Stomach (tissue), 9 donors: ENCODE results near the gene GIMD1. TPM values are rescaled to one million over a fixed set of nuclear protein-coding genes. Genes with fewer than 3 reads are reported as not detected.
"Not testable (repeated sequence)": the region's sequence is repeated elsewhere in the genome, so short reads cannot be mapped to it uniquely, and the experiment has no call there.

Experiments
- DNase-seq, 2 donors: peaks; one replicate each; pipeline versions ENCODE4 v3.0.0 to v3.0.0-alpha.2; 2013 to 2019
- H3K27ac ChIP-seq, 5 donors: fragments of 200-600 bp in 4 of 5; sonication (generic) in 4 of 5; one replicate each; pipeline ENCODE4 v1.5.1; 2013 to 2019; ENCODE audit warnings: mild to moderate bottlenecking in 1 of 5, moderate library complexity in 1 of 5
- H3K27me3 ChIP-seq, 3 donors: fragments of 200-600 bp; sonication (generic); one replicate each; pipeline ENCODE4 v1.5.1; 2017 to 2019; ENCODE audit warnings: mixed run types in 1 of 3
- H3K36me3 ChIP-seq, 4 donors: fragments of 200-600 bp; sonication (generic); 1 replicate in 3 of 4; 2 replicates in 1 of 4; pipeline ENCODE4 v1.5.1; 2016 to 2019
- H3K4me1 ChIP-seq, 4 donors: fragments of 200-600 bp; sonication (generic); one replicate each; pipeline ENCODE4 v1.5.1; 2016 to 2019
- H3K4me3 ChIP-seq, 4 donors: fragments of 200-600 bp; sonication (generic) in 3 of 4; one replicate each; pipeline ENCODE4 v1.5.1; 2016 to 2019; ENCODE audit warnings: mild to moderate bottlenecking in 1 of 4
- H3K9me3 ChIP-seq, 4 donors: fragments of 200-600 bp; sonication (generic); one replicate each; pipeline ENCODE4 v1.5.1; 2016 to 2019
- CTCF ChIP-seq, 7 experiments: fragments of 450-650 bp in 4 of 7; fragments of 200-600 bp in 3 of 7; sonication (generic) in 3 of 7; IDR thresholded peaks; one replicate each; pipeline ENCODE4 v1.5.1; 2016 to 2019; ENCODE audit warnings: antibody characterized with exemption in 7 of 7, control low read depth in 2 of 7, mild to moderate bottlenecking in 1 of 7
- EP300 ChIP-seq: sonication (generic); formaldehyde crosslinking; IDR thresholded peaks from one replicate; pipeline ENCODE4 v1.6.1; 2017; ENCODE audit warnings: antibody characterized with exemption
- POLR2A ChIP-seq, 4 donors: fragments of 450-650 bp; IDR thresholded peaks; one replicate each; pipeline ENCODE4 v1.6.1; 2016; ENCODE audit warnings: antibody characterized with exemption in 4 of 4, control low read depth in 2 of 4, mild to moderate bottlenecking in 1 of 4, moderate library complexity in 1 of 4
- POLR2AphosphoS5 ChIP-seq, 3 donors: sonication (generic); formaldehyde crosslinking; IDR thresholded peaks; one replicate each; pipeline ENCODE4 v1.6.1; 2016; ENCODE audit warnings: antibody characterized with exemption in 3 of 3
- WGBS, 5 donors: extraction: QIAGEN DNeasy Blood & Tissue Kit in 3 of 5; methylation state at CpG; one replicate each; pipeline versions ENCODE4 v1.1.5 to v1.1.7; 2013 to 2018; 5-methylcytosine and 5-hydroxymethylcytosine counted together
- intact Hi-C: fragments of 100-400 bp; cut with DNase I; formaldehyde crosslinking; loops from one replicate; pipeline ENCODE4 v1.15.1; 2023; ENCODE audit warnings: low total_unique reads
- polyA plus RNA-seq, 3 donors: library from polyadenylated mRNA; stranded (reverse); fragments of 200-250 nt; gene quantifications; one replicate each; pipeline ENCODE4 v1.2.3, GENCODE V29; 2013
- total RNA-seq, 5 donors: library from RNA; depleted of rRNA; stranded (reverse); fragments of >200 nt; gene quantifications; one replicate each; pipeline versions ENCODE4 v1.1.0 to v1.2.3, GENCODE V29; 2014 to 2016
- donor health status: healthy with polysubstance abuse.
- donor health status: Bipolar disorder and iron deficiency.
- donor health status: healthy.

The GIMD1 gene
- total and polyA plus RNA-seq, 8 donors, result not detected

DNA sequence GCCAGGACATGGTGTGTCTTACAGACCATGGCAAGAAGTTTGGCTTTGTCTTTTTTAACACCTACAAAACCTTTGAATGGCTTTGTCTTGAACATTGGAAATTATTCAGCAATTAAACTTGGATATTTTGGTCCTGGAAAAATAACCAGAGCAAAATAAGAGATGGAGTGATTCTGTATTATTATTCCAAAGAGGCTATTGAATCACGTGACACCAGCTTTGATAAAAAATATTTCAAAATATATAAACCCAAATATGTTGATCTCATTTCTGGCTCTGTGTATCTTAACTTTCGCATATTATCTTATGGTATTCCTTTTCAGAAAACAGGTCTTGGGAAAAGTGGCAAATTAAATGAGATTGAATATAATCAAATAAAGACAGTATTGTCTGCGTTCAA lies 32.6 kb upstream of the GIMD1 start:
- no peaks in the 10 kb centered on the region for H3K4me1 ChIP-seq
- H3K36me3 ChIP-seq, result no peaks in the 10 kb centered on the region
- no peak for TF ChIP-seq EP300
- TF ChIP-seq CTCF (IDR thresholded peaks at IDR 0.05), result no peak
- no peak for TF ChIP-seq POLR2A (IDR thresholded peaks at IDR 0.05)
- TF ChIP-seq POLR2AphosphoS5 (IDR thresholded peaks at IDR 0.05), result no peak
- H3K27me3 ChIP-seq, result no peaks in the 10 kb centered on the region
- no peak overlapping the region for H3K4me3 ChIP-seq
- intact Hi-C loops, result no loop called here
- WGBS, 5 donors, result 89 to 94% (median 91%) methylated on average over 3 of the region's 3 CpGs
- peaks cover 0 to 25% (median 19%) of the 10 kb centered on the region in 4 donors for H3K9me3 ChIP-seq
- no peak overlapping the region for H3K27ac ChIP-seq
- DNase-seq, result no peak

DNA sequence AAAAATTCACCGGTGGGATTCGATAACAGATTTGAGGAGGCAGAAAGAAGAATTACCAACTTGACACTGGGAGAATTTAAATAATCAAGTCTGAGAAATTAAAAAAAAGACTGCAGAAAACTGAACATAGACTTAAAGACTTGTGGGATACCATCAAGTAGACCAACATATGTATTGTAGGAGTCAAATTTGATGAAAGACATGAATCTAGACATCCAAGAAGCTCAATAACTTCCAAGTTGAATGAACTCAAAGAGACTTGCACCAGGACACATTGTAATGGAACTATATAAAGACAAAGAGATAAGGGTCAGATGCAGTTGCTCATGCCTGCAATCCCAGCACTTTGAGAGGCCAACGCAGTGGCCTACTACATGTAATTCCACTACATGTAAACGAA lies 30.3 kb upstream of the GIMD1 start:
- H3K36me3 ChIP-seq, H3K4me3 ChIP-seq, intact Hi-C loops, DNase-seq, H3K4me1 ChIP-seq, H3K27ac ChIP-seq, H3K27me3 ChIP-seq: not testable (repeated sequence)
- 42 to 71% (median 58%) methylated on average over 2 to 4 of the region's 4 CpGs for WGBS, 5 donors
- H3K9me3 ChIP-seq, result peaks cover 7 to 44% (median 36%) of the 10 kb centered on the region in 4 donors

DNA sequence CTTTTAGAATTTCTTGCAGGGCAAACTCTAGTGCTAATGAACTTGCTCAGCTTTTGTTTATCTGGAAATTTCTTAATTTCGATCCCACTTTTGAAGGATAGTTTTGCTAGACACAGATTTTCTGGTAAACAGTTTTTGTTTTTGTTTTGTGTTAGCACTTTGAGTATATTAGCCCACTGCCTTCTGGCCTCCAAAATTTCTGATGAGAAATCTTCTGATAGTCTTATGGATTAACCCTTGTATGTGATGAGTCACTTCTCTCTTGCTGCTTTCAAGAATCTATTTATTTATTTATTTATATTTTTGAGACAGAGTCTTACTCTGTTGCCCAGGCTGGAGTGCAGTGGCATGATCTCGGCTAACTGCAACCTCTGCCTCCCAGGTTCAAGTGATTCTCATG lies 27.0 kb upstream of the GIMD1 start:
- Histone ChIP-seq H3K27me3 (no peaks in the 10 kb centered on the region), H3K9me3 (peaks cover 7 to 44% (median 34%) of the 10 kb centered on the region in 4 donors), H3K4me3 (no peak overlapping the region), H3K4me1 (no peaks in the 10 kb centered on the region), H3K27ac (no peak overlapping the region), H3K36me3 (no peaks in the 10 kb centered on the region)
- DNase-seq, result no peak
- intact Hi-C loops, result no loop called here
- TF ChIP-seq POLR2A (IDR thresholded peaks at IDR 0.05) (no peak), CTCF (IDR thresholded peaks at IDR 0.05) (no peak), EP300 (no peak), POLR2AphosphoS5 (IDR thresholded peaks at IDR 0.05) (no peak)
- WGBS, 5 donors, result 67 to 85% (median 82%) methylated on average over 2 of the region's 2 CpGs

- Histone ChIP-seq H3K4me1 (no peaks in the 10 kb centered on the region), H3K9me3 (peaks cover 0 to 11% (median 4%) of the 10 kb centered on the region in 4 donors), H3K36me3 (no peaks in the 10 kb centered on the region), H3K4me3 (no peak overlapping the region), H3K27ac (no peak overlapping the region), H3K27me3 (no peaks in the 10 kb centered on the region)
- WGBS, 5 donors, result 64 to 81% (median 76%) methylated on average over 3 to 6 of the region's 6 CpGs
- TF ChIP-seq EP300 (no peak), POLR2AphosphoS5 (IDR thresholded peaks at IDR 0.05) (no peak), POLR2A (IDR thresholded peaks at IDR 0.05) (no peak), CTCF (IDR thresholded peaks at IDR 0.05) (no peak)
- DNase-seq, result no peak
- intact Hi-C loops, result no loop called here
These were observed 17.3 kb upstream of the GIMD1 start for GRCh38 chr4:106385853-106386393.

- WGBS, 5 donors, result 96 to 100% (median 98%) methylated on average over 2 to 3 of the region's 3 CpGs
- no peaks in the 10 kb centered on the region for H3K27me3 ChIP-seq
- no peaks in the 10 kb centered on the region for H3K36me3 ChIP-seq
- H3K27ac ChIP-seq, result no peak overlapping the region
- DNase-seq, result no peak
- H3K4me3 ChIP-seq, result no peak overlapping the region
- H3K9me3 ChIP-seq, result peaks cover 0 to 11% (median 4%) of the 10 kb centered on the region in 4 donors
- TF ChIP-seq POLR2A (IDR thresholded peaks at IDR 0.05) (no peak), CTCF (IDR thresholded peaks at IDR 0.05) (no peak), POLR2AphosphoS5 (IDR thresholded peaks at IDR 0.05) (no peak)
- intact Hi-C loops, result no loop called here
- H3K4me1 ChIP-seq, result no peaks in the 10 kb centered on the region
These were observed 16.3 kb upstream of the GIMD1 start for GRCh38 chr4:106384878-106385277.
